ENCODE data around the gene SPINT1.

DNA sequence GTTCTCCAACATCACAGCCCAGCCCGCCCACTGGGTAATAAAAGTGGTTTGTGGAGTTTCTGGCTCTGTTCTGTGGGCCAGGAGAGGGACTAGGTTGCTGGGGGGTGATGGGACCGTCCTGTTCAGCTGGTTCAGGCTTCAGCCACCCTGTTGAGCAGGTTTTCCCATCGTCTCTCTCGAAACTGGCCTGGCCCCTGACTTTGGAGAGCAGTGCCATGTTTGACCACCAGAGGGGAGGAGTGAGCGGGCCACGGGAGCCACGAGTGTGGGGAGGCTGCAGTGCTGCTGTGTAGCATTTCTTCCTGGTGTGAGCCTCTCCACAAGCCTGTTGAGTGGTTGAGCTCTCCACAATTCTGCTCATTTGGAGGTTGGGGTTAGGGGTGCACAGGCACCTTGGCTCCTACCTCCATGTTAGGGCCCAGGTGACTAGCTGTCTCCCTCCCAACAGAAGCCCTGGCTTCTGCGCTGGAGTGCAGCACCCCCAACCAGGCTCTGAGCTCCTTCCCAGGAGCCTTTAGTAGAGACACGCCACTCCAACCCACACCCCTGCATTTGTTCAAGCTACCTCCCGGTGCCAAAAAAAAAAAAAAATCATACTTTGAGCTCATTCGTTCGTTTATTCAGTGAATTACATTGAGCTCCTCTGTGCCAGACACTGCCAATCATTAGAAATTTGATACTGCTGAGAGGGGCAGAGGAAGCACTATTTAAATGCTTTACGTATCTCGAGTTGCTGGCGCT lies 13.9 kb downstream of the SPINT1 start:
- TF ChIP-seq OSR1 (CRISPR knock-in tag; IDR thresholded peaks at IDR 0.05) (no peak), TCF4 (CRISPR knock-in tag; IDR thresholded peaks at IDR 0.05; ENCODE audit: borderline replicate concordance) (no peak), ZFP30 (CRISPR knock-in tag; IDR thresholded peaks at IDR 0.05) (no peak), ARNTL (CRISPR knock-in tag; IDR thresholded peaks at IDR 0.05; ENCODE audit: borderline replicate concordance, low read depth) (no peak), GLIS3 (CRISPR knock-in tag; IDR thresholded peaks at IDR 0.05) (no peak), SNAI2 (CRISPR knock-in tag; IDR thresholded peaks at IDR 0.05) (no peak), PPARA (CRISPR knock-in tag; IDR thresholded peaks at IDR 0.05; ENCODE audit: borderline replicate concordance) (no peak), TOX (CRISPR knock-in tag; IDR thresholded peaks at IDR 0.05; ENCODE audit: borderline replicate concordance) (no peak), RARB (CRISPR knock-in tag; IDR thresholded peaks at IDR 0.05) (no peak), ZNF8 (CRISPR knock-in tag; IDR thresholded peaks at IDR 0.05) (no peak), ISL1 (CRISPR knock-in tag; IDR thresholded peaks at IDR 0.05) (no peak), CSDC2 (CRISPR knock-in tag; IDR thresholded peaks at IDR 0.05) (no peak)
- TF ChIP-seq, protein P1, sequence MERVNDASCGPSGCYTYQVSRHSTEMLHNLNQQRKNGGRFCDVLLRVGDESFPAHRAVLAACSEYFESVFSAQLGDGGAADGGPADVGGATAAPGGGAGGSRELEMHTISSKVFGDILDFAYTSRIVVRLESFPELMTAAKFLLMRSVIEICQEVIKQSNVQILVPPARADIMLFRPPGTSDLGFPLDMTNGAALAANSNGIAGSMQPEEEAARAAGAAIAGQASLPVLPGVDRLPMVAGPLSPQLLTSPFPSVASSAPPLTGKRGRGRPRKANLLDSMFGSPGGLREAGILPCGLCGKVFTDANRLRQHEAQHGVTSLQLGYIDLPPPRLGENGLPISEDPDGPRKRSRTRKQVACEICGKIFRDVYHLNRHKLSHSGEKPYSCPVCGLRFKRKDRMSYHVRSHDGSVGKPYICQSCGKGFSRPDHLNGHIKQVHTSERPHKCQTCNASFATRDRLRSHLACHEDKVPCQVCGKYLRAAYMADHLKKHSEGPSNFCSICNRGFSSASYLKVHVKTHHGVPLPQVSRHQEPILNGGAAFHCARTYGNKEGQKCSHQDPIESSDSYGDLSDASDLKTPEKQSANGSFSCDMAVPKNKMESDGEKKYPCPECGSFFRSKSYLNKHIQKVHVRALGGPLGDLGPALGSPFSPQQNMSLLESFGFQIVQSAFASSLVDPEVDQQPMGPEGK (CRISPR knock-in tag; IDR thresholded peaks at IDR 0.05; ENCODE audit: borderline replicate concordance), result no peak
- TF ChIP-seq, protein P2, sequence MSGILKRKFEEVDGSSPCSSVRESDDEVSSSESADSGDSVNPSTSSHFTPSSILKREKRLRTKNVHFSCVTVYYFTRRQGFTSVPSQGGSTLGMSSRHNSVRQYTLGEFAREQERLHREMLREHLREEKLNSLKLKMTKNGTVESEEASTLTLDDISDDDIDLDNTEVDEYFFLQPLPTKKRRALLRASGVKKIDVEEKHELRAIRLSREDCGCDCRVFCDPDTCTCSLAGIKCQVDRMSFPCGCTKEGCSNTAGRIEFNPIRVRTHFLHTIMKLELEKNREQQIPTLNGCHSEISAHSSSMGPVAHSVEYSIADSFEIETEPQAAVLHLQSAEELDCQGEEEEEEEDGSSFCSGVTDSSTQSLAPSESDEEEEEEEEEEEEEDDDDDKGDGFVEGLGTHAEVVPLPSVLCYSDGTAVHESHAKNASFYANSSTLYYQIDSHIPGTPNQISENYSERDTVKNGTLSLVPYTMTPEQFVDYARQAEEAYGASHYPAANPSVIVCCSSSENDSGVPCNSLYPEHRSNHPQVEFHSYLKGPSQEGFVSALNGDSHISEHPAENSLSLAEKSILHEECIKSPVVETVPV (CRISPR knock-in tag; IDR thresholded peaks at IDR 0.05), result no peak

Data from SK-N-SH treated with all-trans-retinoic acid at 6 μM for 48 hours (cell line).